Testis (tissue), 2 donors: ENCODE measurements around the gene IER5L.

Experiments
- POLR2A ChIP-seq: fragments of 450-650 bp; IDR thresholded peaks from one replicate; pipeline ENCODE4 v1.6.1; 2017; ENCODE audit warnings: antibody characterized with exemption, mild to moderate bottlenecking, moderate library complexity
- TF ChIP-seq, protein P1 (sequence below), 3 experiments: fragments of 450-650 bp in 2 of 3; fragments of 200-600 bp in 1 of 3; sonication (generic) in 1 of 3; IDR thresholded peaks; one replicate each; pipeline ENCODE4 v1.5.1; 2016 to 2019; ENCODE audit warnings: antibody characterized with exemption in 3 of 3, mild to moderate bottlenecking in 2 of 3, moderate library complexity in 1 of 3

- TF ChIP-seq, protein P1, sequence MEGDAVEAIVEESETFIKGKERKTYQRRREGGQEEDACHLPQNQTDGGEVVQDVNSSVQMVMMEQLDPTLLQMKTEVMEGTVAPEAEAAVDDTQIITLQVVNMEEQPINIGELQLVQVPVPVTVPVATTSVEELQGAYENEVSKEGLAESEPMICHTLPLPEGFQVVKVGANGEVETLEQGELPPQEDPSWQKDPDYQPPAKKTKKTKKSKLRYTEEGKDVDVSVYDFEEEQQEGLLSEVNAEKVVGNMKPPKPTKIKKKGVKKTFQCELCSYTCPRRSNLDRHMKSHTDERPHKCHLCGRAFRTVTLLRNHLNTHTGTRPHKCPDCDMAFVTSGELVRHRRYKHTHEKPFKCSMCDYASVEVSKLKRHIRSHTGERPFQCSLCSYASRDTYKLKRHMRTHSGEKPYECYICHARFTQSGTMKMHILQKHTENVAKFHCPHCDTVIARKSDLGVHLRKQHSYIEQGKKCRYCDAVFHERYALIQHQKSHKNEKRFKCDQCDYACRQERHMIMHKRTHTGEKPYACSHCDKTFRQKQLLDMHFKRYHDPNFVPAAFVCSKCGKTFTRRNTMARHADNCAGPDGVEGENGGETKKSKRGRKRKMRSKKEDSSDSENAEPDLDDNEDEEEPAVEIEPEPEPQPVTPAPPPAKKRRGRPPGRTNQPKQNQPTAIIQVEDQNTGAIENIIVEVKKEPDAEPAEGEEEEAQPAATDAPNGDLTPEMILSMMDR (IDR thresholded peaks at IDR 0.05) = no peak
- TF ChIP-seq POLR2A = no peak
Observed at GRCh38 chr9:129170229-129170628, 7.8 kb downstream of the IER5L start.
